Right lobe of liver (tissue), 4 donors: Measurements from ENCODE around the gene RAB11FIP4.

Source experiments
- CTCF ChIP-seq, 4 donors: fragments of 200-600 bp in 3 of 4; fragments of 450-650 bp in 1 of 4; IDR thresholded peaks; one replicate each; pipeline versions ENCODE4 v1.5.1 to v1.8.0; 2016 to 2022; ENCODE audit warnings: antibody characterized with exemption in 4 of 4, mild to moderate bottlenecking in 2 of 4
- POLR2A ChIP-seq: fragments of 450-650 bp; IDR thresholded peaks from one replicate; pipeline ENCODE4 v1.6.1; 2017; ENCODE audit warnings: antibody characterized with exemption, mild to moderate bottlenecking
- donor health status: DM: no; HTN: no; CAD: no.
- donor health status: DM: no; HTN: no; CAD: no.
- donor health status: DM: no; HTN: yes; CAD: no.

GRCh38 chr17:31452101-31452500, 60.6 kb downstream of the RAB11FIP4 start:
- TF ChIP-seq CTCF (IDR thresholded peaks at IDR 0.05) (no peak), POLR2A (no peak)
